Measurements from ENCODE around the gene ATRN.

DNA sequence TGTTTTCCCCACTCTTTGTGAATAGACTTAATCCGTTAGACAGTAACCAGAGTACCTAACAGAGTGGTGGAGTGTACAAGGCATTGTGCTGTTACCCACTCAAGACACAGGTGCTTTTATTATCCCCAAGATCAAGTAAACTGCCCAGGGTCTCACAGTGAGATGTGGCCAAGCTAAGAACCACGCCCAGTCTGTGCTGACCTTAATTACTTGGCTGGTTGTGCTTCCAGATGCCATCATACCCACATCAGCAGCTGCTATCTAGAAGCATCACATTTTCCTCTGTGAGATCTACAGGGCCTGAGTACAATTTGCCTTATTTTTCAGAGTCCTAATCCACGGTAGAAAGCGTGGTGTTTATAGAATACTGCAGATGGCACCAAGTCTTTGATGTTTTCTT is 122.1 kb downstream of the ATRN start:
- no peak for TF ChIP-seq YY1 (IDR thresholded peaks at IDR 0.05; ENCODE audit: insufficient read depth, insufficient read length)
- no peak for TF ChIP-seq ZNF274 (IDR thresholded peaks at IDR 0.05; ENCODE audit: low read depth, low read length)
- no peak for TF ChIP-seq SUZ12 (IDR thresholded peaks at IDR 0.05; ENCODE audit: extremely low read depth, insufficient read depth, insufficient read length)
